NCI-H510A treated with DMSO at 0.1 percent for 48 hours (cell line): ENCODE data around the gene LSM7.

Source experiments
- DNase-seq: peaks from one replicate; lab custom pipeline; 2025; lab: John Stamatoyannopoulos, UW

LSM7 gene

GRCh38 chr19:2328401-2329148 lies at the start of gene LSM7, which contains the start of gene SPPL2B:
TSS of gene LSM7 (minus strand) at chr19:2328586. CDS start at chr19:2328566, 20 bp downstream.
TSS of gene SPPL2B (plus strand) at chr19:2328684. CDS start at chr19:2328710, 26 bp downstream.
- DNase-seq = peak; percentile 32

GRCh38 chr19:2376784-2377519 lies 48.6 kb upstream of the LSM7 start:
- DNase-seq = no peak

GRCh38 chr19:2375353-2376121 lies 47.2 kb upstream of the LSM7 start:
- DNase-seq = no peak

DNA sequence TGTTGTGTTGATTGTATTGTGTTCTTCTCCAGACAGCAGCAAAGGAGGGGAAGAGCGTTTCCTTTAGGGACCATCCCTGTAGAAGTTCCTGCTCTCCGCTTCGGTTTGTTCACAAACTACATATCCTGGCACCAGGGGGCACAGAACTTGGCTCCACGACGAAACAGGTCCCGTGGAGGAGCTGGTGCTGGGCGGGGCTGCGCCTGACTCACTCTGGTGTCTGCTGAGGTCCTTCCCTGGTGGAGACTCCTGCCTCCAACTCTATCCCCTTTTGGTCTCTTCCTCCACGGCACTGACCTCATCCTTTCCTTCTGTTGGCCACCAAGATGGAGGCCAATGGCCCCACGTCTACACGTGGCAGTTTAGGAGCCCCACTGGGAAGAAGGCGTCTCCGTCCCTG lies 46.4 kb upstream of the LSM7 start:
- no peak for DNase-seq

GRCh38 chr19:2372076-2372612 lies 43.8 kb upstream of the LSM7 start:
- no peak for DNase-seq

GRCh38 chr19:2371656-2372055 lies 43.3 kb upstream of the LSM7 start:
- DNase-seq = no peak

DNA sequence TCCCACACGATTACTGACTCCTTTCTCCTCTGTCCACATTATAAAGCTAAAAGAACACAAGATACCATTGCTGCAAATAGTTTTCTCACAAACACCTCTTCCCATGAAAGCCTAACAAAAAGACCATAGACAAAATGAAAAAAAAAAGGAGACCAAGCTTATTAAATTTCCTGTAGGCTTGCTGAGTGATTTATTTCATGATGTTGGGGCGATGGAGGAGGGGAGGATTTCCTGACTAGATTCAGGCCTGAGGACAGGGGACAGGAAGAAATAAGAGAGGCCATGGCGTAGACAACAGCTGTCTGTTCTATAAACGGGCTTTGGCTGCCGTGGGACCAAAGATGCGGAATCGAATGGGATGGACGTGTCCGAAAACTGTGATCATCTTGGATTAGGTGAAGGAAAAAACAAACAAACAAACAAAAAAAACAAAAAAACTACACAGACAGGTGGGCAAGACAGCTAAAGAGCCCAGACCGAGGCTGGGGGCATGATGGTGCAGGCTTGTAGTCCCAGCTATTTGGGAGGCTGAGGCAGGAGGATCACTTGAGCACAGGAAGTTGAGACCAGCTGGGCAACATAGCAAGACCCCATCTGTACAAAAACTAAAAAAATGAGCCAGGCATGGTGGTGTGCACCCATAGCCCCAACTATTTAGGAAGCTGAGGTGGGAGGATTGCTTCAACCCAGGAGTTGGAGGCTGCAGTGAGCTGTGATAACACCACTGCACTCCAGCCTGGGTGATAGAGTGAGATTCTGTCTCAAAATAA lies 37.0 kb upstream of the LSM7 start:
- DNase-seq = no peak

DNA sequence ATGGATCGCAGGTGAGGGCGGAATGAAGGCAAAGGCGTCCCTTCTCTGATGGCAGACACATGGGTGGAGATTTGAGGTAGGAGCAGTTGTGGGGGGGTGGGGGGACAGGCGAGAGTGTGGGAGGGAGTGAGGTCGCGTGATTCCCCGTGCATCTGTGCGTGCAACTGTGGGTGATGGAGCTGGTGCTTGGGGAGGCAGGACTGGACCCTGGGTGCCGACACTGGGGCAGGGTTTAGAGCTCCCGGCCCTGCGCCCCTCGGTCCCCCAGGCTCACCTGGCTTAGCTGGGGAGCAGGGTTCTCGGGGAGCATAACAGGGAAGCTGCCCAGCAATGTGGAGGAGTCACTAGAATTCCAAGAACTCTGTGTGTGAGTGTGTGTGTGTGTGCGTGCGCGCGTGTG lies 35.0 kb upstream of the LSM7 start:
- no peak for DNase-seq

DNA sequence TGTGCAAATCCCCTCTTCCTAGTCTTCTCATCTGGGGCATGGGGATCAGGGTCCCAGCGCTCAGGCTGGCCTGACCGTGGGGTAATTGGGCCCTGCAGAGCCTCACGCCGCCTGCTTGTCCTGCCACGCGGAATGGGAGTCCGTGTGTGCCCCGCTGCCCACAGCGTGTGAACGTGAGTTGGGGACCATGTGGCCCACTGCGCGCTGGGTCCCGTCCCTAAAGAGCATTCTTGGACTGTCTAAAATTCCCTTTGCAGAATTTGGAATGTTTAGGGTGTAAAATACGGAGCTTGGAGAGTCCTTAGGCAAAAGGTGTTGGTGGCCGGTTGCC lies 34.5 kb upstream of the LSM7 start:
- no peak for DNase-seq

- DNase-seq = no peak
Observed at GRCh38 chr19:2362046-2362969, 33.9 kb upstream of the LSM7 start.

DNA sequence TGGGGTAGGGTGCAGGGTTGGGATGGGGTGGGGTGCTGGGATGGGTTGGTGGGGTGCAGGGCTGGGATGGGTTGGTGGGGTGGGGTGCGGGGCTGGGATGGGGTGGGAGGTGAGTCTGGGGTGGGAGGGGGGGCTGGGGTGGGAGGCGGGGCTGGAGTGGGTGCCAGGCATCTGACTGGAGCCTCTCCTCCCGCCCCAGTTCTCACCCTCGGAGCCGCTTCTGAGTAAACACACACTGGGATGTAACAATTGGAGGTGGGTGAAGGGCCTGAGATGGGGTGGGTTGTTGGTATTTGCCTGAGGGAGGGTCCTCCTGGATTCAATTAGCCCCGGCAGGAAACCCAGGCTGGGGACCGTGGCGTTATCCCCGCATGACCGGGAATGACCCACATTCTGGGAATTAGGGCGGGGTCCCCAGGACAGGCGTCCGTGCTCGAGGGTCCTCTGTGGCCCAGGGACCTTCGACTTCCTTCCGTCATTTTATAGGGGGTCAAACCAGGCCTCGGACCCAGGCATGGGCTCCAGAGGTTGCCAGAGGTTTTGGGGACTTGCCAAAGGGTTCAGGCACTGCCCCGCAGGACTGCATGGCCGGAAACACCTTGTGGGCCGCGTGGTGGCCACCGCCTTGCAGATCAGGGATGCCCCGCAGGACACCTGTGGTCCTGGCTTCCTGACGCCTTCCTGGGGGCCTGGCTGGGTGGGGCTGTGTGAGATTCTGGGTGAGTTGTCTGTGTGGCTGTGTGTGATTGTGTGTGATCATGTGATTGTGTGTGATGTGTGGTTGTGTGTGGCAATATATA lies 33.1 kb upstream of the LSM7 start:
- DNase-seq = no peak

DNA sequence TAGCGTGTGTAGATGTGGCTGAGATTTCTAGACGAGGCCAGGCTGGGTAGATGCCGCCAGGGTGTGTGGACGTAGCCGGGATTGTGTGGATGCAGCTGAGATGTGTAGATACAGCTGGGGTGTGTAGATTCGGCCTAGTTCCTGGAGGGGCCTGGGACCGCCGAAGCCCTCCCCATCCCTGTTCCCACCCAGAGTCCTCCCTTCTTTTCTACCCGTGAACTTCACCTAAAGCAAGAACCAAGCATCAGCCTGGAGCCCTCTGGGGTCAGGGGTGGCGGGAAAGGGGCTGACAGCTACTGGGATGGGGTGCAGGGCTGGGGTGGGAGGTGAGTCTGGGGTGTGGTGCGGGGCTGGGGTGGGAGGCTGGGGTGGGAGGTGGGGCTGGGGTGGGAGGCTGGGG lies 32.4 kb upstream of the LSM7 start:
- no peak for DNase-seq

- DNase-seq = no peak
Observed at GRCh38 chr19:2359992-2360685, 31.8 kb upstream of the LSM7 start, which contains the start of gene TMPRSS9. TSS of gene TMPRSS9 (plus strand) at chr19:2360265. CDS start at chr19:2389786, 29,521 bp downstream.

GRCh38 chr19:2358548-2359173 lies 30.3 kb upstream of the LSM7 start:
- DNase-seq = no peak

DNA sequence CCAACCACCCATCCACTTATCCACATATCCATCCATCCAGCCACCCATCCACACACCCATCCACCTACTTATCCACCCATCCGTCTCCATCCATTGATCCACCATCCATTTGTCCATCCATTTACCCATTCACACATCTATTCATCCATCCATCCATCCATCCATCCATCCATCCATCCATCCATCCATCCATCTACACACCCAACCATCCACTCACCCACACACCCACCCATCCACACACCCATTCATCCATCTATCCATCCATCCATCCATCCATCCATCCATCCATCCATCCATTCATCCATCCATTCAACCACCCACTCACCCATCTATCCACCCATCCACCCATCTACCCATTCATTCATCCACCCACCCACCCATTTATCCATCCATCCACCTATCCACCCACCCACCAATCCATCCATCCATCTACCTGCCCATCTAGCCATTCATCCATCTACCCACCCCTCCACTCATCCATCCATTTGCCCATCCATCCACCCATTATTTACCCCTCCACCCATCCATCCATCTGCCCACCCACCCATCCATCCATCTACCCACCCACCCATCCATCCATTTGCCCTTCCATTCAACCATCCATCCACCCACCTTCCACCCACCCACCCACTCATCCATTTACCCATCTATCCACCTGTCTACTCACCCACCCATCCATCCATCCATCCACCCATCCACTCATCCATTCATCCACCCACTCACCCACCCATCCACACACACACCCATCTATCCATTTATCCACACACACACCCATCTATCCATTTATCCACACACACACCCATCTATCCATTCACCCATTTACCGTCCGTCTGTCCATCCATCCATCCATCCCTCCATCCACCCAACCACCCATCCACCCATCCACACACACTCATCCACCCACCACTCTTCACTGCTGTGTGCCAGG lies 29.2 kb upstream of the LSM7 start:
- DNase-seq = no peak

GRCh38 chr19:2356036-2356646 lies 27.8 kb upstream of the LSM7 start:
- no peak for DNase-seq
